DOHH2 (cell line): ENCODE results near the gene RABGAP1.
A peak's percentile ranks its signal among the peaks of the same experiment; 100 is the strongest.

ENCODE experiments used
- H3F3A ChIP-seq: fragments of 200-600 bp; sonication (generic), shearing (Covaris generic); 2 replicates; pipeline ENCODE4 v1.6.0; 2016; ENCODE audit warnings: antibody characterized with exemption, mild to moderate bottlenecking; ENCODE audit not compliant: control insufficient read depth, insufficient read depth
- H3K27ac ChIP-seq: fragments of 200-600 bp; sonication (generic); 2 replicates; pipeline ENCODE4 v1.5.1; 2014; ENCODE audit warnings: low read depth, mild to moderate bottlenecking, low read length, moderate library complexity
- H3K27me3 ChIP-seq: fragments of 200-600 bp; sonication (generic); 2 replicates; pipeline ENCODE4 v1.6.1; 2014; ENCODE audit warnings: mild to moderate bottlenecking, low read length, mixed read lengths; ENCODE audit not compliant: control insufficient read depth
- H3K36me3 ChIP-seq: fragments of 200-600 bp; sonication (generic); 2 replicates; pipeline ENCODE4 v1.6.1; 2014; ENCODE audit warnings: mild to moderate bottlenecking, low read length, moderate library complexity, mixed read lengths; ENCODE audit not compliant: control insufficient read depth
- H3K4me1 ChIP-seq: fragments of 200-600 bp; sonication (generic); 2 replicates; pipeline ENCODE4 v1.6.1; 2014; ENCODE audit warnings: mild to moderate bottlenecking, low read length, mixed read lengths; ENCODE audit not compliant: control insufficient read depth
- H3K4me2 ChIP-seq: fragments of 200-600 bp; sonication (generic); 2 replicates; pipeline ENCODE4 v1.6.0; 2014; ENCODE audit warnings: mild to moderate bottlenecking, low read length, moderate library complexity
- H3K4me3 ChIP-seq: fragments of 200-600 bp; sonication (generic); 2 replicates; pipeline ENCODE4 v1.5.1; 2014; ENCODE audit warnings: mild to moderate bottlenecking, low read length, mixed read lengths
- H3K79me2 ChIP-seq: fragments of 200-600 bp; sonication (generic); 2 replicates; pipeline ENCODE4 v1.6.1; 2014; ENCODE audit warnings: mild to moderate bottlenecking, low read length, mixed read lengths; ENCODE audit not compliant: control insufficient read depth
- H3K9me2 ChIP-seq: fragments of 200-600 bp; sonication (generic); replicated peaks from 2 replicates; pipeline ENCODE4 v1.6.1; 2014; ENCODE audit warnings: mild to moderate bottlenecking, low read length, mixed read lengths; ENCODE audit not compliant: control insufficient read depth
- H3K9me3 ChIP-seq: fragments of 200-600 bp; sonication (generic); 2 replicates; pipeline ENCODE4 v1.6.1; 2014; ENCODE audit warnings: antibody characterized with exemption, low read length, mixed read lengths; ENCODE audit not compliant: control insufficient read depth, insufficient read depth
- H4K20me1 ChIP-seq: fragments of 200-600 bp; sonication (generic); 2 replicates; pipeline ENCODE4 v1.6.0; 2014; ENCODE audit warnings: low read depth, mild to moderate bottlenecking, antibody characterized with exemption, low read length, moderate library complexity; ENCODE audit not compliant: control insufficient read depth, insufficient read depth
- CTCF ChIP-seq: fragments of 200-600 bp; sonication (generic); IDR thresholded peaks from one replicate; pipeline ENCODE4 v1.5.1; 2014; ENCODE audit warnings: antibody characterized with exemption, mild to moderate bottlenecking, low read depth, low read length; ENCODE audit not compliant: poor library complexity, severe bottlenecking
- EZH2phosphoT487 ChIP-seq: fragments of 200-600 bp; sonication (generic); IDR thresholded peaks from 2 replicates; pipeline ENCODE4 v1.6.1; 2017; ENCODE audit warnings: borderline replicate concordance, mild to moderate bottlenecking, antibody characterized with exemption, low read length, moderate library complexity, mixed read lengths

RABGAP1 gene

GRCh38 chr9:122988920-122989621, 48.3 kb downstream of the RABGAP1 start:
- H4K20me1 ChIP-seq = no peaks in the 10 kb centered on the region
- no peak overlapping the region for H3K4me3 ChIP-seq
- H3F3A ChIP-seq = peaks cover 3% of the 10 kb centered on the region; the same call in 1 of the 2 replicates
- no peaks in the 10 kb centered on the region; the same call in 1 of the 2 replicates for H3K79me2 ChIP-seq
- H3K27me3 ChIP-seq = no peaks in the 10 kb centered on the region
- TF ChIP-seq CTCF (no peak), EZH2phosphoT487 (no peak)
- H3K36me3 ChIP-seq = peaks cover 47% of the 10 kb centered on the region
- H3K27ac ChIP-seq = no peak overlapping the region
- no peaks in the 10 kb centered on the region for H3K9me2 ChIP-seq
- H3K4me2 ChIP-seq = no peak overlapping the region
- H3K4me1 ChIP-seq = no peaks in the 10 kb centered on the region
- no peaks in the 10 kb centered on the region for H3K9me3 ChIP-seq

DNA sequence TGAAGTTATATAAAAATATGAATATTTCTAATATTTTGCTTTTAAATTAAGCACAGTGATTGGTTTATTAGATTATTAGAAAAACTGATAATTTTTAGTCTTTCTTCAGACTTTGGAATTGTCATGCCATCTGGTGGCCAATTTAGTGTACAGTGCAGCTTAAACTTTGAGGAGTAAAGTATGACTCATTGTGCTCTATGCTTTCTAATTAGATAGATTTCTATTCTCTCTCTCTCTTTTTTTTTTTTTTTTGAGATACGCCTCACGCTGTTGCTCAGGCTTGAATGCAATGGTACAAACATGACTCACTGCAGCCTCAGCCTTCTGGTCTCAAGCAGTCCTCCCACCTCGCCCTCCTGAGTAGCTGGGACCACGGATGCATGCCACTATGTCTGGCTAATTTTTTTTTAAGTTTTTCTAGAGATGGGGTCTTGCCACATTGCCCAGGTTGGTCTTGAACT, 50.6 kb downstream of the RABGAP1 start:
- no peak overlapping the region for H3K27ac ChIP-seq
- peaks cover 38% of the 10 kb centered on the region for H3K36me3 ChIP-seq
- no peaks in the 10 kb centered on the region for H3K9me3 ChIP-seq
- no peak overlapping the region for H3K4me3 ChIP-seq
- H3K4me2 ChIP-seq = no peak overlapping the region
- H3K27me3 ChIP-seq = no peaks in the 10 kb centered on the region
- H3K9me2 ChIP-seq = no peaks in the 10 kb centered on the region
- 0 out of 2 replicates have a peak, but pooled peaks cover 3% of the 10 kb centered on the region for H3F3A ChIP-seq
- H3K4me1 ChIP-seq = no peaks in the 10 kb centered on the region
- H4K20me1 ChIP-seq = no peaks in the 10 kb centered on the region
- H3K79me2 ChIP-seq = no peaks in the 10 kb centered on the region; the same call in 1 of the 2 replicates
- peak; percentile 66 for TF ChIP-seq CTCF
- no peak for TF ChIP-seq EZH2phosphoT487

DNA sequence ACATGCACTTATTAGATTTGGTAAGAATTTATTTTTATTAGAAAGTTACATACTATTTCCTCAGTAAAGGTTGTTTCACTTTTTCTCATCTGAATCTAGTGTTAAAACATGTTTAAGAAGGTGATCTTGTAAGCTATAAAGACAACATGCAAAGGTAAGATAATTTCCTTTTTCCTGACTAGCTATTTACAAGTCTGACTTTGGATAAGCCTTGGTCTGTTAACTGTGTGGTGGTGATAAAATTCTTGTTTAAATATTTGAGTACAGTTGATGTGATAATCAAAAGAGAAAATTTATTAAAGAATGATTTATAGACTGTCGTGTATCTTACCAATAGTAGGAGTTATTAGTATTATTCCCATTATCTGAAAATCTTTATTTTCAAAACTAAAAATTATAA, 55.8 kb downstream of the RABGAP1 start:
- H3K79me2 ChIP-seq = no peaks in the 10 kb centered on the region; the same call in 1 of the 2 replicates
- H3K4me2 ChIP-seq = no peak overlapping the region
- H3F3A ChIP-seq = no peaks in the 10 kb centered on the region
- H3K4me1 ChIP-seq = no peaks in the 10 kb centered on the region
- no peaks in the 10 kb centered on the region for H3K27me3 ChIP-seq
- no peak overlapping the region for H3K27ac ChIP-seq
- peaks cover 30% of the 10 kb centered on the region for H3K36me3 ChIP-seq
- TF ChIP-seq CTCF (no peak), EZH2phosphoT487 (no peak)
- no peak overlapping the region for H3K4me3 ChIP-seq
- no peaks in the 10 kb centered on the region for H4K20me1 ChIP-seq
- no peaks in the 10 kb centered on the region for H3K9me2 ChIP-seq
- no peaks in the 10 kb centered on the region for H3K9me3 ChIP-seq
